PFSK-1 (cell line): ENCODE measurements around the gene YIPF6.

Source experiments
- FOXP2 ChIP-seq: optimal IDR thresholded peaks from 2 replicates; pipeline ENCODE3; 2011; ENCODE audit warnings: borderline replicate concordance, control low read depth, inconsistent platforms; ENCODE audit not compliant: insufficient read depth; ENCODE audit errors: extremely low read length, extremely low read depth
- POLR2AphosphoS5 ChIP-seq: IDR thresholded peaks from 2 replicates; pipeline ENCODE4 v1.6.1; 2012; ENCODE audit warnings: low read depth, mild to moderate bottlenecking, control low read depth, low read length, moderate library complexity
- REST ChIP-seq, 2 experiments: IDR thresholded peaks; 2 replicates each; pipeline versions ENCODE4 v1.6.1 to v1.8.0; 2011 to 2012; ENCODE audit warnings: low read depth in 2 of 2, low read length in 2 of 2, control low read depth in 1 of 2, inconsistent platforms in 1 of 2, mild to moderate bottlenecking in 1 of 2, moderate library complexity in 1 of 2; ENCODE audit not compliant: insufficient read depth in 1 of 2
- SIN3A ChIP-seq: IDR thresholded peaks from 2 replicates; pipeline ENCODE4 v1.6.1; 2012; ENCODE audit warnings: mild to moderate bottlenecking, low read length, moderate library complexity, borderline replicate concordance; ENCODE audit not compliant: insufficient read depth
- TAF1 ChIP-seq: IDR thresholded peaks from 2 replicates; pipeline ENCODE4 v1.6.1; 2012; ENCODE audit warnings: low read length, control low read depth, borderline replicate concordance; ENCODE audit not compliant: insufficient read depth

Gene YIPF6

GRCh38 chrX:68503836-68504636 is 5.2 kb downstream of the YIPF6 start:
- no peak for TF ChIP-seq REST (IDR thresholded peaks at IDR 0.05; ENCODE audit: insufficient read depth in 1 of 2, low read depth in 2 of 2, low read length in 2 of 2)
- TF ChIP-seq SIN3A = no peak
- no peak for TF ChIP-seq FOXP2
- TF ChIP-seq TAF1 = no peak
- no peak for TF ChIP-seq POLR2AphosphoS5

GRCh38 chrX:68506649-68507048 is 7.8 kb downstream of the YIPF6 start:
- TF ChIP-seq POLR2AphosphoS5 (no peak), TAF1 (no peak), SIN3A (no peak), FOXP2 (no peak), REST (IDR thresholded peaks at IDR 0.05; ENCODE audit: insufficient read depth in 1 of 2, low read depth in 2 of 2, low read length in 2 of 2) (no peak)

DNA sequence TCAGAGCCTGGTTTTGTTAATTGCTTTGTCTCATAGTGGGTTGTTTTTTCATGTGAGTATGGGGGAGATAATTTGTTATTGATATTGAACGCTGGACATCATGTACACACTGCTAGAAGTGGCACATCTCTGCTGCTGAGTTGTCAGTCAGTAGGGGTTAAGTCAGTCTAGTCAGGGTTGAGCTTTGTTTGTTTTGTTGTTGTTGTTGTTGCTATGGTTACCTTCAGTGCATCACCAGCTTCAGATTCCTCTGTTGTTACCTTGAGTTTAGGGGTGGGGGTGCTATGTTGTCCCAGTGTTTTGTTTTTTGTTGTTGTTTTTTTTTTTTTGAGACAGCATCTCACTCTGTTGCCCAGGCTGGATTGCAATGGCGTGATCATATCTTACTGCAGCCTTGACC is 9.9 kb downstream of the YIPF6 start:
- no peak for TF ChIP-seq POLR2AphosphoS5
- no peak for TF ChIP-seq SIN3A
- TF ChIP-seq REST (IDR thresholded peaks at IDR 0.05; ENCODE audit: insufficient read depth in 1 of 2, low read depth in 2 of 2, low read length in 2 of 2) = no peak
- no peak for TF ChIP-seq FOXP2
- no peak for TF ChIP-seq TAF1

- no peak for TF ChIP-seq POLR2AphosphoS5
- TF ChIP-seq TAF1 = no peak
- no peak for TF ChIP-seq REST (IDR thresholded peaks at IDR 0.05; ENCODE audit: insufficient read depth in 1 of 2, low read depth in 2 of 2, low read length in 2 of 2)
- no peak for TF ChIP-seq FOXP2
- TF ChIP-seq SIN3A = no peak
Observed at GRCh38 chrX:68511255-68511654, 12.4 kb downstream of the YIPF6 start.
